ENCODE data around the gene CNTN6.

Gene CNTN6

GRCh38 chr3:1191026-1191425, 98.2 kb downstream of the CNTN6 start:
- TF ChIP-seq TAF1 (IDR thresholded peaks at IDR 0.05; ENCODE audit: borderline replicate concordance, insufficient read depth, low read length): no peak
- no peak for TF ChIP-seq SIN3A (IDR thresholded peaks at IDR 0.05; ENCODE audit: borderline replicate concordance, insufficient read depth, low read length)
- no peak for TF ChIP-seq FOXP2 (optimal IDR thresholded peaks at IDR 0.05; ENCODE audit: borderline replicate concordance, extremely low read depth, extremely low read length, insufficient read depth)
- no peak for TF ChIP-seq POLR2AphosphoS5 (IDR thresholded peaks at IDR 0.05; ENCODE audit: low read depth, low read length)
- TF ChIP-seq, protein P1, sequence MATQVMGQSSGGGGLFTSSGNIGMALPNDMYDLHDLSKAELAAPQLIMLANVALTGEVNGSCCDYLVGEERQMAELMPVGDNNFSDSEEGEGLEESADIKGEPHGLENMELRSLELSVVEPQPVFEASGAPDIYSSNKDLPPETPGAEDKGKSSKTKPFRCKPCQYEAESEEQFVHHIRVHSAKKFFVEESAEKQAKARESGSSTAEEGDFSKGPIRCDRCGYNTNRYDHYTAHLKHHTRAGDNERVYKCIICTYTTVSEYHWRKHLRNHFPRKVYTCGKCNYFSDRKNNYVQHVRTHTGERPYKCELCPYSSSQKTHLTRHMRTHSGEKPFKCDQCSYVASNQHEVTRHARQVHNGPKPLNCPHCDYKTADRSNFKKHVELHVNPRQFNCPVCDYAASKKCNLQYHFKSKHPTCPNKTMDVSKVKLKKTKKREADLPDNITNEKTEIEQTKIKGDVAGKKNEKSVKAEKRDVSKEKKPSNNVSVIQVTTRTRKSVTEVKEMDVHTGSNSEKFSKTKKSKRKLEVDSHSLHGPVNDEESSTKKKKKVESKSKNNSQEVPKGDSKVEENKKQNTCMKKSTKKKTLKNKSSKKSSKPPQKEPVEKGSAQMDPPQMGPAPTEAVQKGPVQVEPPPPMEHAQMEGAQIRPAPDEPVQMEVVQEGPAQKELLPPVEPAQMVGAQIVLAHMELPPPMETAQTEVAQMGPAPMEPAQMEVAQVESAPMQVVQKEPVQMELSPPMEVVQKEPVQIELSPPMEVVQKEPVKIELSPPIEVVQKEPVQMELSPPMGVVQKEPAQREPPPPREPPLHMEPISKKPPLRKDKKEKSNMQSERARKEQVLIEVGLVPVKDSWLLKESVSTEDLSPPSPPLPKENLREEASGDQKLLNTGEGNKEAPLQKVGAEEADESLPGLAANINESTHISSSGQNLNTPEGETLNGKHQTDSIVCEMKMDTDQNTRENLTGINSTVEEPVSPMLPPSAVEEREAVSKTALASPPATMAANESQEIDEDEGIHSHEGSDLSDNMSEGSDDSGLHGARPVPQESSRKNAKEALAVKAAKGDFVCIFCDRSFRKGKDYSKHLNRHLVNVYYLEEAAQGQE (IDR thresholded peaks at IDR 0.05; ENCODE audit: insufficient read depth in 1 of 2, low read depth in 2 of 2, low read length in 2 of 2): no peak

DNA sequence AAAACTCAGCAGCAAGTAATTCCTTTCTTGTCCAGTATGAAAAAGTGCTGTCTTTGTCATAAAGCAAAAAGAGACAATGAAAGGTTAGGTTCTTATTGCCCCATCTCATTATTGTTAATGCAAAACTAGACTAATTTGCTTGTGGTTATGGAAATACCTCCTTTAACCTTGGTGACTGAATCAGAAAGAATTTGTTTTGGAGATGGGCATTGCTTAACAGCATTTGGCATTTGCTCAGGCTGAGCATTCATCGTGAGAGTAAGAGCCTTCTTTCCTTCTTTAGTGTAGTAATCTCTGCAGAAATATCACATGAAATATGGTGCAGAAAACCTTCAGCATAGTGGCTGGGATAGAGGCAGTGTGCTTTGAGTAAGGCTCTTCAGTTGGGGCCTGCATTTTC, 103.1 kb downstream of the CNTN6 start:
- TF ChIP-seq FOXP2 (optimal IDR thresholded peaks at IDR 0.05; ENCODE audit: borderline replicate concordance, extremely low read depth, extremely low read length, insufficient read depth) (no peak), SIN3A (IDR thresholded peaks at IDR 0.05; ENCODE audit: borderline replicate concordance, insufficient read depth, low read length) (no peak), TAF1 (IDR thresholded peaks at IDR 0.05; ENCODE audit: borderline replicate concordance, insufficient read depth, low read length) (no peak), POLR2AphosphoS5 (IDR thresholded peaks at IDR 0.05; ENCODE audit: low read depth, low read length) (no peak)
- TF ChIP-seq, protein P1 (IDR thresholded peaks at IDR 0.05; ENCODE audit: insufficient read depth in 1 of 2, low read depth in 2 of 2, low read length in 2 of 2): no peak

GRCh38 chr3:1197051-1197450, 104.2 kb downstream of the CNTN6 start:
- TF ChIP-seq, protein P1 (IDR thresholded peaks at IDR 0.05; ENCODE audit: insufficient read depth in 1 of 2, low read depth in 2 of 2, low read length in 2 of 2): no peak
- TF ChIP-seq SIN3A (IDR thresholded peaks at IDR 0.05; ENCODE audit: borderline replicate concordance, insufficient read depth, low read length): no peak
- no peak for TF ChIP-seq TAF1 (IDR thresholded peaks at IDR 0.05; ENCODE audit: borderline replicate concordance, insufficient read depth, low read length)
- no peak for TF ChIP-seq FOXP2 (optimal IDR thresholded peaks at IDR 0.05; ENCODE audit: borderline replicate concordance, extremely low read depth, extremely low read length, insufficient read depth)
- TF ChIP-seq POLR2AphosphoS5 (IDR thresholded peaks at IDR 0.05; ENCODE audit: low read depth, low read length): no peak

GRCh38 chr3:1200371-1200770, 107.5 kb downstream of the CNTN6 start:
- TF ChIP-seq, protein P1 (IDR thresholded peaks at IDR 0.05; ENCODE audit: insufficient read depth in 1 of 2, low read depth in 2 of 2, low read length in 2 of 2): no peak
- TF ChIP-seq SIN3A (IDR thresholded peaks at IDR 0.05; ENCODE audit: borderline replicate concordance, insufficient read depth, low read length): no peak
- no peak for TF ChIP-seq FOXP2 (optimal IDR thresholded peaks at IDR 0.05; ENCODE audit: borderline replicate concordance, extremely low read depth, extremely low read length, insufficient read depth)
- TF ChIP-seq POLR2AphosphoS5 (IDR thresholded peaks at IDR 0.05; ENCODE audit: low read depth, low read length): no peak
- TF ChIP-seq TAF1 (IDR thresholded peaks at IDR 0.05; ENCODE audit: borderline replicate concordance, insufficient read depth, low read length): no peak

DNA sequence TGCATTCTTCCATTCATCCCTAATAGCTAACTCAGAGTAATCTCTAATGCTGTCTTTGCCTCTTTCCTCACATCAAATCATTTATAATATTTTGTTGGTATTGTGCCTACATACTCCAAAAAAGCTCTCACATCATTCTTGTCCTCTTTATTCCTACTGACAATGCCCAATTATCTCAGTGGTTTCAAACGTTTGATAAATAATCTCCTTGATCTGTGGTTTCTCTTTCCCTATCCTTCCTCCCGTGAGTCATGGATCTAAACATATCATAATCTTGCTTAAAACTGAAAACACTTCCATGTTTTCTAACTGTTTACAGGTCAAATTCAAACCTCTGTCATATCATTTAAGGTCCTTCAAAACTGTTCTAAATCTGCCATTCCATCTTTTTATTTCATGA, 115.1 kb downstream of the CNTN6 start:
- TF ChIP-seq, protein P1 (IDR thresholded peaks at IDR 0.05; ENCODE audit: insufficient read depth in 1 of 2, low read depth in 2 of 2, low read length in 2 of 2): no peak
- TF ChIP-seq SIN3A (IDR thresholded peaks at IDR 0.05; ENCODE audit: borderline replicate concordance, insufficient read depth, low read length) (no peak), TAF1 (IDR thresholded peaks at IDR 0.05; ENCODE audit: borderline replicate concordance, insufficient read depth, low read length) (no peak), POLR2AphosphoS5 (IDR thresholded peaks at IDR 0.05; ENCODE audit: low read depth, low read length) (no peak), FOXP2 (optimal IDR thresholded peaks at IDR 0.05; ENCODE audit: borderline replicate concordance, extremely low read depth, extremely low read length, insufficient read depth) (no peak)
